Caco-2 (cell line): ENCODE data around the gene TRPM2. TPM values are rescaled to one million over a fixed set of nuclear protein-coding genes. Genes with fewer than 3 reads are reported as not detected.
"Not testable (repeated sequence)": the region's sequence is repeated elsewhere in the genome, so short reads cannot be mapped to it uniquely, and the experiment has no call there.

Experiments
- BruUV-seq: library from RNA; stranded (reverse); fragments of 400-500 nt; replicated peaks from 2 replicates; lab custom pipeline; 2021; lab: Mats Ljungman, UMichigan
- CTCF ChIA-PET: fragments of 300-600 bp; sonication (Branson Sonifier 250); formaldehyde crosslinking; loops from one replicate; lab custom pipeline; 2022; ENCODE audit warnings: antibody characterized with exemption; lab: Charles Lee
- POLR2A ChIA-PET: fragments of 300-600 bp; sonication (Branson Sonifier 250); formaldehyde crosslinking; loops from one replicate; lab custom pipeline; 2022; ENCODE audit warnings: antibody characterized with exemption; lab: Charles Lee
- DNase-seq, 2 experiments: peaks; one replicate each; pipeline versions ENCODE4 v3.0.0 to v3.0.0-alpha.2; 2020 to 2022
- H3K27me3 ChIP-seq: replicated peaks from 2 replicates; pipeline ENCODE4 v1.6.0; 2011; ENCODE audit warnings: low read length; ENCODE audit not compliant: control insufficient read depth, insufficient read depth
- H3K36me3 ChIP-seq: 2 replicates; pipeline ENCODE4 v1.5.1; 2011; ENCODE audit warnings: low read length; ENCODE audit not compliant: control insufficient read depth, insufficient read depth
- H3K4me1 ChIP-seq: fragments of 250-450 bp; sonication (Bioruptor Pico); 2 replicates; pipeline ENCODE4 v1.5.1; 2020; ENCODE audit warnings: mild to moderate bottlenecking
- H3K4me3 ChIP-seq: 2 replicates; pipeline ENCODE4 v1.5.1; 2011; ENCODE audit warnings: low read depth, mild to moderate bottlenecking, control low read depth, low read length
- H3K9me3 ChIP-seq: fragments of 250-450 bp; sonication (Bioruptor Pico); 2 replicates; pipeline ENCODE4 v1.5.1; 2020; ENCODE audit warnings: mild to moderate bottlenecking, moderate library complexity
- H3K27ac Mint-ChIP-seq: one replicate; pipeline ENCODE4 v1.8.0; 2022; ENCODE audit warnings: mixed read lengths; ENCODE audit not compliant: unreplicated experiment
- H3K27me3 Mint-ChIP-seq: one replicate; pipeline ENCODE4 v1.8.0; 2022; ENCODE audit warnings: mixed read lengths; ENCODE audit not compliant: insufficient read depth, unreplicated experiment
- H3K36me3 Mint-ChIP-seq: one replicate; pipeline ENCODE4 v1.8.0; 2022; ENCODE audit warnings: mild to moderate bottlenecking, mixed read lengths; ENCODE audit not compliant: insufficient read depth, unreplicated experiment
- H3K4me1 Mint-ChIP-seq: one replicate; pipeline ENCODE4 v1.8.0; 2022; ENCODE audit warnings: low read depth, mixed read lengths; ENCODE audit not compliant: unreplicated experiment
- H3K4me3 Mint-ChIP-seq: one replicate; pipeline ENCODE4 v1.8.0; 2022; ENCODE audit warnings: mild to moderate bottlenecking, moderate library complexity, mixed read lengths; ENCODE audit not compliant: unreplicated experiment
- H3K9me3 Mint-ChIP-seq: one replicate; pipeline ENCODE4 v1.8.0; 2022; ENCODE audit warnings: mixed read lengths; ENCODE audit not compliant: unreplicated experiment
- CTCF ChIP-seq, 2 experiments: fragments of 200-600 bp in 1 of 2; IDR thresholded peaks; 1 replicate in 1 of 2; 2 replicates in 1 of 2; pipeline versions ENCODE4 v1.5.1 to v1.8.0; 2011 to 2022; ENCODE audit warnings: antibody characterized with exemption in 1 of 2, control low read depth in 1 of 2, inconsistent platforms in 1 of 2, low read depth in 1 of 2, low read length in 1 of 2, mild to moderate bottlenecking in 1 of 2, moderate library complexity in 1 of 2; ENCODE audit not compliant: insufficient read depth in 1 of 2, severe bottlenecking in 1 of 2, unreplicated experiment in 1 of 2
- intact Hi-C: fragments of 100-400 bp; cut with micrococcal nuclease; formaldehyde crosslinking; loops from one replicate; pipeline ENCODE4 v1.10.0; 2022; ENCODE audit not compliant: unreplicated experiment
- total RNA-seq: library from RNA; stranded (reverse); gene quantifications from 2 replicates; pipeline ENCODE4 v1.2.3, GENCODE V29; 2022

Gene TRPM2
- total RNA-seq, 1 experiment from 2014 or later: 0.20 TPM

GRCh38 chr21:44414291-44415072 lies 61.1 kb downstream of the TRPM2 start:
- no peaks in the 10 kb centered on the region for H3K27me3 ChIP-seq
- Mint-ChIP-seq H3K9me3 (peaks cover 7% of the 10 kb centered on the region), H3K4me3 (no peak overlapping the region), H3K27ac (peak overlapping the region; percentile 70), H3K27me3 (peaks cover 4% of the 10 kb centered on the region), H3K36me3 (no peaks in the 10 kb centered on the region), H3K4me1 (no peaks in the 10 kb centered on the region)
- no peak overlapping the region for H3K4me3 ChIP-seq
- ChIA-PET CTCF (no interaction called here), POLR2A (no interaction called here)
- no peak for TF ChIP-seq CTCF (IDR thresholded peaks at IDR 0.05; ENCODE audit: insufficient read depth in 1 of 2, low read depth in 1 of 2, low read length in 1 of 2, severe bottlenecking in 1 of 2, unreplicated experiment in 1 of 2)
- no peaks in the 10 kb centered on the region for H3K36me3 ChIP-seq
- no peaks in the 10 kb centered on the region; the same call in 1 of the 2 replicates for H3K9me3 ChIP-seq
- DNase-seq: peak in 1 of 2 experiments; percentile 21
- BruUV-seq: no TSS peak
- no peaks in the 10 kb centered on the region for H3K4me1 ChIP-seq
- intact Hi-C loops: no loop called here

- Mint-ChIP-seq H3K27me3 (peaks cover 4% of the 10 kb centered on the region), H3K9me3 (peaks cover 12% of the 10 kb centered on the region), H3K36me3 (no peaks in the 10 kb centered on the region), H3K27ac (peak overlapping the region; percentile 70), H3K4me3 (no peak overlapping the region), H3K4me1 (no peaks in the 10 kb centered on the region)
- peak in 1 of 2 experiments; percentile 33 for DNase-seq
- TF ChIP-seq CTCF (IDR thresholded peaks at IDR 0.05; ENCODE audit: insufficient read depth in 1 of 2, low read depth in 1 of 2, low read length in 1 of 2, severe bottlenecking in 1 of 2, unreplicated experiment in 1 of 2): no peak
- no TSS peak for BruUV-seq
- ChIA-PET POLR2A (interaction anchor here (0.5 kb wide), 1 partner anchor 525 kb away, joined by 3 read pairs; the partner anchor contains the start of gene SLX9), CTCF (no interaction called here)
- no peaks in the 10 kb centered on the region for H3K36me3 ChIP-seq
- no peaks in the 10 kb centered on the region for H3K27me3 ChIP-seq
- intact Hi-C loops: no loop called here
- H3K4me1 ChIP-seq: no peaks in the 10 kb centered on the region
- H3K4me3 ChIP-seq: no peak overlapping the region
- no peaks in the 10 kb centered on the region; the same call in 1 of the 2 replicates for H3K9me3 ChIP-seq
These were observed 61.9 kb downstream of the TRPM2 start for GRCh38 chr21:44415073-44416025.

- no peaks in the 10 kb centered on the region for H3K27me3 ChIP-seq
- CTCF ChIA-PET: no interaction called here
- H3K4me3 Mint-ChIP-seq: no peak overlapping the region
- intact Hi-C loops: no loop called here
- H3K4me3 ChIP-seq: no peak overlapping the region
- no peaks in the 10 kb centered on the region for H3K36me3 Mint-ChIP-seq
- peak in 1 of 2 experiments; percentile 10 for DNase-seq
- H3K4me1 ChIP-seq: no peaks in the 10 kb centered on the region
- POLR2A ChIA-PET: no interaction called here
- peaks cover 4% of the 10 kb centered on the region for H3K27me3 Mint-ChIP-seq
- no TSS peak for BruUV-seq
- no peaks in the 10 kb centered on the region; the same call in 1 of the 2 replicates for H3K9me3 ChIP-seq
- no peaks in the 10 kb centered on the region for H3K36me3 ChIP-seq
- no peaks in the 10 kb centered on the region for H3K4me1 Mint-ChIP-seq
- no peak overlapping the region for H3K27ac Mint-ChIP-seq
- peaks cover 12% of the 10 kb centered on the region for H3K9me3 Mint-ChIP-seq
- TF ChIP-seq CTCF (IDR thresholded peaks at IDR 0.05; ENCODE audit: insufficient read depth in 1 of 2, low read depth in 1 of 2, low read length in 1 of 2, severe bottlenecking in 1 of 2, unreplicated experiment in 1 of 2): no peak
These were observed 62.8 kb downstream of the TRPM2 start for GRCh38 chr21:44416193-44416592.

GRCh38 chr21:44417621-44418107 lies 64.2 kb downstream of the TRPM2 start:
- peaks cover 12% of the 10 kb centered on the region for H3K9me3 Mint-ChIP-seq
- POLR2A ChIA-PET, H3K4me1 Mint-ChIP-seq, BruUV-seq, H3K27ac Mint-ChIP-seq, H3K4me1 ChIP-seq, intact Hi-C loops, H3K4me3 ChIP-seq, H3K9me3 ChIP-seq, H3K4me3 Mint-ChIP-seq, H3K36me3 ChIP-seq, H3K27me3 Mint-ChIP-seq, H3K36me3 Mint-ChIP-seq, H3K27me3 ChIP-seq, CTCF ChIA-PET: not testable (repeated sequence)
- peak in 1 of 2 experiments; percentile 25 for DNase-seq
